Stimulated activated CD4-positive, alpha-beta T cell treated with anti-CD3 and anti-CD28 coated beads, TNF-alpha, amount 100 ng/mL, for 48 hours (primary cell): ENCODE data around the gene HMGB4.

Experiments used
- DNase-seq, 3 donors: peaks; one replicate each; pipeline ENCODE4 v3.0.0-alpha.2; 2020; ENCODE audit warnings: low read depth in 3 of 3

HMGB4 gene

GRCh38 chr1:33848205-33848937, 15.5 kb upstream of the HMGB4 start:
- DNase-seq, result no peak

- DNase-seq, result no peak
These were observed 14.7 kb upstream of the HMGB4 start for GRCh38 chr1:33849211-33849610.

GRCh38 chr1:33850481-33850880, 13.4 kb upstream of the HMGB4 start:
- DNase-seq, result no peak

- no peak for DNase-seq
These were observed 11.2 kb upstream of the HMGB4 start for GRCh38 chr1:33852711-33853110.

- no peak for DNase-seq
These were observed 10.4 kb upstream of the HMGB4 start for GRCh38 chr1:33853431-33853830.

GRCh38 chr1:33854091-33854490, 9.8 kb upstream of the HMGB4 start:
- DNase-seq, result no peak

GRCh38 chr1:33860671-33861070, 3.2 kb upstream of the HMGB4 start:
- DNase-seq, result no peak

GRCh38 chr1:33864460-33865389, 846 bp downstream of the HMGB4 start:
- no peak for DNase-seq

- no peak for DNase-seq
These were observed 2.4 kb downstream of the HMGB4 start for GRCh38 chr1:33866281-33866680.

GRCh38 chr1:33867684-33868083, 3.8 kb downstream of the HMGB4 start:
- DNase-seq, result no peak

- DNase-seq, result no peak
These were observed 8.4 kb downstream of the HMGB4 start for GRCh38 chr1:33872275-33872674.

GRCh38 chr1:33872683-33873082, 8.8 kb downstream of the HMGB4 start:
- DNase-seq, result no peak

- no peak for DNase-seq
These were observed 10.8 kb downstream of the HMGB4 start for GRCh38 chr1:33874636-33875035.

GRCh38 chr1:33875862-33876261, 12.0 kb downstream of the HMGB4 start:
- DNase-seq, result no peak

- no peak for DNase-seq
These were observed 13.2 kb downstream of the HMGB4 start for GRCh38 chr1:33876970-33877650.

- no peak for DNase-seq
These were observed 14.5 kb downstream of the HMGB4 start for GRCh38 chr1:33878392-33878791.

- no peak for DNase-seq
These were observed 16.4 kb downstream of the HMGB4 start for GRCh38 chr1:33880305-33880704.

- DNase-seq, result no peak
These were observed 22.6 kb downstream of the HMGB4 start for GRCh38 chr1:33886496-33886895.

GRCh38 chr1:33893147-33893830, 29.4 kb downstream of the HMGB4 start:
- DNase-seq, result no peak

GRCh38 chr1:33895396-33895795, 31.5 kb downstream of the HMGB4 start:
- DNase-seq, result no peak

- DNase-seq, result no peak
These were observed 32.1 kb downstream of the HMGB4 start for GRCh38 chr1:33895976-33896375.
